GM10266 (cell line): ENCODE measurements around the gene UGT1A6.

Source experiments
- DNase-seq: peaks from one replicate; pipeline ENCODE4 v3.0.0; 2012; ENCODE audit errors: extremely low spot score
- CTCF ChIP-seq: IDR thresholded peaks from 2 replicates; pipeline ENCODE4 v1.5.1; 2012; ENCODE audit warnings: mild to moderate bottlenecking, low read depth; ENCODE audit not compliant: control insufficient read depth, insufficient read depth; ENCODE audit errors: missing control alignments

The UGT1A6 gene

DNA sequence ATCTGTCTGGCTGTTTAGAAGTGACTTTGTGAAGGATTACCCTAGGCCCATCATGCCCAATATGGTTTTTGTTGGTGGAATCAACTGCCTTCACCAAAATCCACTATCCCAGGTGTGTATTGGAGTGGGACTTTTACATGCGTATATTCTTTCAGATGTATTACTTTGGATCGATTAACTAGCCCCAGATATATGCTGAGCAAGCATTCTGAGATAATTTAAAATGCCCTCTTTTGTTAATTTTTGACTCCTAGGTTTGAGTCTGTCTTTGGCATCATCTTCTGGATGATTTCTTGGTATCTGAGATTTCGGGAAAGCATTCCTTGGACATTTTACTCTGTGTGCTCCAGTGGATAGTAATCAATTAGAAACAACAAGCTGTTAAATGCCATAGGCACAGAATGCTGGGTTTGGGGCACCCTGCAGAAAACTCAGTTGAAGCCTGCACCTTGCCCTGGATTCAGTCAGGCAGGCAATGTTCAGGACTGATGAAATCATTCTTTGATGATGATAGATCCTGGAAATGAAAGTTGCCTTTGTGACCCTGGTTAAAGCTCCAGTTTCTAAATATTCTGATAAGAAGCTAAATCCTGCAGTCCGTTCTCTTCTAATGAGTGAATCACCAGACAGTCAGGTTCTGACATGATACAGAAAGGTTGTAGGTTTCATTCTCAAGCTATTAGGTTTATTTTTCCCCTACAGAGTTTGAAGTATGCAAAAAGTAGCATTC, 68.5 kb downstream of the UGT1A6 start:
- DNase-seq: no peak
- no peak for TF ChIP-seq CTCF

- no peak for DNase-seq
- TF ChIP-seq CTCF: no peak
These were observed 71.6 kb downstream of the UGT1A6 start for GRCh38 chr2:233764264-233764663.

GRCh38 chr2:233764761-233765160, 72.1 kb downstream of the UGT1A6 start:
- no peak for TF ChIP-seq CTCF

GRCh38 chr2:233766416-233766815, 73.7 kb downstream of the UGT1A6 start:
- TF ChIP-seq CTCF: no peak
- no peak for DNase-seq

More at GRCh38 chr2:233764761-233765160, 72.1 kb downstream of the UGT1A6 start:
- no peak for DNase-seq

GRCh38 chr2:233768076-233768475, 75.4 kb downstream of the UGT1A6 start:
- no peak for DNase-seq
- TF ChIP-seq CTCF: no peak

DNA sequence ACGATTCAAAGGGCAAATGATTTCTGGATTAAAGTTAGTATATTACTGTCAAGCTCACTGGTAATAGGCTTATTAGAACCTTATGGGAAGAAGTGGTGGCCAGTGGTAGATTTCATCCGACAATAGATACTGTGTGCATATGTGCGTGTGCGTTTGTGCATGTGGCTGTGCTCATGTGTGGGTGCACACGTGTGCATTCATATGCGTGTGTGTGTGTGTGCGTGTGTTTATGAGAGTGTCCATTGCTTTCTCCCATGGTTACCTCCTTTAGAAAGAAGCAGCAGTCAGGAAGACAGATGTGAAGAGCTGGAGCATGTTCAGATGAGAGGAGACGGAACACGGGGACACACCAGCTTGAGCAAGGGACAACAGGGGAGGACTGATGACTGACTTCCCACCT, 76.6 kb downstream of the UGT1A6 start:
- DNase-seq: no peak
- TF ChIP-seq CTCF: no peak

DNA sequence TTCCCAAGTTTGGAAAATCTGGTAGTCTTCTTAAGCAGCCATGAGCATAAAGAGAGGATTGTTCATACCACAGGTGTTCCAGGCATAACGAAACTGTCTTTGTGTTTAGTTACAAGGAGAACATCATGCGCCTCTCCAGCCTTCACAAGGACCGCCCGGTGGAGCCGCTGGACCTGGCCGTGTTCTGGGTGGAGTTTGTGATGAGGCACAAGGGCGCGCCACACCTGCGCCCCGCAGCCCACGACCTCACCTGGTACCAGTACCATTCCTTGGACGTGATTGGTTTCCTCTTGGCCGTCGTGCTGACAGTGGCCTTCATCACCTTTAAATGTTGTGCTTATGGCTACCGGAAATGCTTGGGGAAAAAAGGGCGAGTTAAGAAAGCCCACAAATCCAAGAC, 79.5 kb downstream of the UGT1A6 start:
- TF ChIP-seq CTCF: no peak
- no peak for DNase-seq
